LoVo (cell line): ENCODE data around the gene SIK2.

ENCODE experiments used
- DNase-seq: peaks from one replicate; pipeline ENCODE4 v3.0.0-alpha.2; 2016; ENCODE audit warnings: low spot score

The SIK2 gene

DNA sequence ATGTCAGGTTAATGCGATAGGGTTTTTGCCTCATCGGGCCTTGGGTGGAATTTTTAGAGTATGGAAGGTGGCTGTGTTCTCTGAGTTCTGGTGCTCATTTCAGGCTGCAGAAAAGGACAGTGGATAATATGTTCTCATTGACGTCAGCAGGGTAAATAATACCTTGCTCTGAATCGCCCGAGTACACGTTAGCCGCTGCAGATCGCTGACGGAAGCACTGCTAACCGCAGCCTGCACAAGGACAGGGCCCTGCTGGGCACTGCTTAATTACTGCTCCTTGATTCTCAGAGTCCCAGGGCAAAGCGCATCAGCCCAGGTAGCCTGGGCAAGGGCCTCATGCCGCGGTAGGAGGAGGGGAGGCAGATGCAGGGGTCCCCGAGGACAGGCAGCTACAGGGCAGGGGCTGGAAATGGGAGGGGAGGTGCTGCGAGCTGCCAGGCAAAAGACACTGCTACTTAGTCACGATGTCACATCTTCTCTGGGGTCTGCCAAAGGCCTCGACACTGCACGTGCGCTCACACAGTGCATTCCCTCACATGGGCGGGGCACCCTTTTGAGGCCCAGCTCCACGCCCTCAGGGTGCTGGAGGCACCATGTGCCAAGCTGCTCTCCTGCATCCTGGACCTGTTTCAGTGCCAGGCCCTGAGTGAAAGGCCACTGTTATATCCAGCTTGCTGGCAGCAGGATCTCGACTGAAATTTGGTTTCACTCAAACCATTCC lies 128.8 kb downstream of the SIK2 start:
- DNase-seq = peak; percentile 9

DNA sequence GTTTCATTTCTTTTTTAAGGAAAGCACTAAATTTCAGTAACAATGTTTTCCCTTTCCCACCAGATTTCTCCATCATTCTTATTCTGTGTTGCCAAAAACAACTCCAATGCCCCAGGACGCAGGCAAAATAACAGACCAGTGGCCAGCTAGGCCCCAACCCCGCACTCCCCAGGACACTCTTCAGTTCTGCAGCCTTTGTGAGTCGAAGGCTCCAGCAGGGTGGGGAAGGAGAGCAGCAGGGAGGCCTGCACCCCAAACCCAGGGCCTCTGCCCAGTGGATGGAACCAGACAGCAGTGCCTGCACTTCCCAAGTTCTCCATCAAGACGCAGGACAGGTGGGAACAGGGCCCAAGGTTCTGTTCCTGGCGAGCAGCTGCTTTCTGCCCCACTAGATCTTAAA lies 129.6 kb downstream of the SIK2 start:
- no peak for DNase-seq

GRCh38 chr11:111733016-111733415 lies 130.8 kb downstream of the SIK2 start:
- no peak for DNase-seq

- no peak for DNase-seq
These were observed 131.4 kb downstream of the SIK2 start for GRCh38 chr11:111733611-111734088.

DNA sequence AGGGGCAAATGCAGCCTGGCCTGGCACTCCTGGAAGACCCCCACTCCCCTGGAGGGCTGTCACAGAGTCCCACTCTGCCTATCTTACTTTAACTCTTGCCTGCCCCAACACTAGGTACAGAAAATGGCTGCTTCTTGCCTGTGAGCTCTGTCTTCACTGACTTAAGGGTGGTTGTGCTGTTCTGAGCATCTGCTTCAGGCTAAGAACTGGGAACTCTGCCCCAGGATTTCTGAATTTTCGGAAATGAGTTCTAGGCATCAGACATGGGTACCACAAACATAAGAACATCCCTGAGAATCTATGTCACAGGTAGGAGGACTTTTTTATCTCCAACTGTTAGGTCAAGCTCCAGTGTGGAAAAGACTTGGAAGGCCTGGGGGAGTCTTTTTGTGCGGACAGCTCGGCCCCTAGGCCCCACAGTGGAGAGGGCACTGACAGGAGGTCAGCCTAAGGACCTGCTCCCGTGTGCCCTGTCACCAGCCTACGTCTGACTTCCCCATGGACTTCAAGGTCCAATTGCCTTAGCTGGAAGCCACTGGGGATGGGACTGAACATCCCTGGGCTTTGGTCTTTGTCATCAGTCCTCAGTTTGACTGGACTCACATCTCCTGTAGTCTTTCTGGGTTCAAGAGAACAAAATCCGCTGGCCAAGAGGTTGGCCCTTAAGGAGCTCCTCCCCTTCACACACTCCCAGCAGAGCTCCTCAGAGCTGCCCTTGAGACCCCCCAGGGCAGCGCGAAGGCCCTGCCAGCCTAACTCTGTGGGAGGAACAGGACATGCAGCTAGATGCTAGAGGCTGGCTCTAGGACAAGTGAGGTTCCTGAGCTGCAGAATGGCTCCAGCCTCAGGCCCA lies 132.1 kb downstream of the SIK2 start:
- DNase-seq = no peak

DNA sequence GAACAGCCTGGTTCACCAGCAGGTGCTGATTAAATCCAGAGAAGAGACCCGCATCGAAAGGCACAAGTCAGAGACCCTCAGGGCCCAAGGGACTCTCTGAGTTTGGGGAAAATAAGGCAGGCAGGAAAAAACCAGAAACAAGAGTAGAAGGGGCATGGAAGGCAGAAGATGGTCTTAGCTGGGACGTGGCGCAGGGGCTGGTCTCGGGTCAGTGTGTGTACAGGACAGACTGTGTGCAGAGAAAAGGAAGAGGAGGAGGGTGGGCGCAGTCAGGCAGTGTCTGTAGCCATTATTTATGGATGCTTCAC lies 132.7 kb downstream of the SIK2 start:
- no peak for DNase-seq

DNA sequence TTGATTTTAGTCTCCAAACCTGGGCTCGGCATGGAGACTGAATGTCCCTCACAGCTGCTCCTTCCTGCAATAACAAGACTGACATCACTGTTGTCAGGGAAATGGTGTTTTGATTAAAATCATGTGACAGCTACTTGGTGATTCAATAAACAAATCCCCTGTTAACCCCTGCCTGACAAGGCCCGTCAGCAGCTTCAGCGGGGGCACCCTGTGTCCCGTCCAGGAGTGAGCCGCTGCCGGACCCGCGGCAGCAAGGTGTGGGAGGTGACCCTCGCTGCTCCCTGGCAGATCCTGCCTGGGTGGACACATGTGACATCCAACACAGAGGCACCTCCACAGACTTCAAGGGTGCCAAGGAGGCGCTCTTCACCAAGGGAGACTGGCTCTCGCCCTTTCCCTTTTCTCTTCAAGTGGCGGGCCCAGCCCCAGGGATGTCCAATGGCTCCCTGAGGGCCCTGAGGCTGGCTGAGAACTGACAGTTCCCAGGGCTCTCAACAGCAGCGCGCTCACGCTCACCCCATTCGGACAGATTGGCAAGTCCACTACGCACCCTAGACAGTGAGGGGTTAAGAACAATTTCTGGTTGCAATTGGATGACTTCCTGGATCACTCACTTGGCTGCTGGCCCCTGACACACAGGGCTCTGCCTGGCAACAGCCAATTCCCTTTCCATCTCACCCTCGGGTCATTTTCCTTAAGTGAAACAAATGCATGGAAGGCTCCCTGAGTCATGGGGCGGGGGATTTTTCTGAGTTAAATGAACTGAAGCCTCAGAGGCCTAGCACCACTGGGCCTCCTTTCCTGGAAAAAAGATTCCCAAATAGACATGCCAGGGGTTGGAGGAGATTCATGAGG lies 133.2 kb downstream of the SIK2 start:
- peak; percentile 3 for DNase-seq

DNA sequence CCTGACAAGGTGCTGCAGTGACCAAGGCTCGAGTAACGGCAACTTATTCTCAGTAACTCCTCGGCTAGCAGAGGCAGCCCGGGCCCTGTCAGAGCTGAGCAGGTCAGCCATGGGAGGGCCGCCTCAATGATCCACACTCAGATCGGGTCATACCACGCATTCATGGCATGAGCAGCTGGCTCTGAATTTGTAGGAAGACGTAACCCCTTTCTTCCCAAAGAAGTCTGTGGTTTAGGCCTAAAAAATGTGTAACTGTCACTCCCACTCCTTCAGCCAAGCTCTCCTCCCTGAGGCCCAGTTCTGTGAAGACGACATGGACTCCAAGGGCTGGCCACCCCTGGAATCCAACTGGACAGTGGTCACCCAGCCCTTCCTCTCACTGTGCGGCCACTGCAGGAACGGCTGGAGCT lies 133.9 kb downstream of the SIK2 start:
- no peak for DNase-seq

GRCh38 chr11:111736621-111737443 lies 134.6 kb downstream of the SIK2 start:
- no peak for DNase-seq

GRCh38 chr11:111737444-111738210 lies 135.4 kb downstream of the SIK2 start:
- no peak for DNase-seq

DNA sequence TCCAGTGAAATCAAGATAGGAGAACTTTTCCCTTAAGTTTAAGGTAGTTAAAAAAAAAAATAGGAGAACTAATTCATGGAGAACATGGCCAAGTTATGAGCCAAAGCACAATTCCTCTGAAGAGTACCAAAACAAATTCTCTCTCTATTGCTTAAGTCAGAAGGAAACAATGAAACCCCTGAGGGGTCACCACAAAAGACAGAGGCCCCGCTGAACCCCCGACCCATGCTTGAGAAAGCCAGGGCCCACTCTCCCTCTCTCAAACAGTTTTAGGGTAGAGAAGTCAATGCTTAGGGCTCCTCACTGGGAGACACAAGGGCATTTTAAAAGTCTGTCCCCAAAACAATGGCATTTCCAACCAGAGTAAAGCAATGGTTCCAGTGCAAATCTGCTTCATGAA lies 137.1 kb downstream of the SIK2 start:
- DNase-seq = no peak

GRCh38 chr11:111741751-111742150 lies 139.5 kb downstream of the SIK2 start:
- DNase-seq = no peak

DNA sequence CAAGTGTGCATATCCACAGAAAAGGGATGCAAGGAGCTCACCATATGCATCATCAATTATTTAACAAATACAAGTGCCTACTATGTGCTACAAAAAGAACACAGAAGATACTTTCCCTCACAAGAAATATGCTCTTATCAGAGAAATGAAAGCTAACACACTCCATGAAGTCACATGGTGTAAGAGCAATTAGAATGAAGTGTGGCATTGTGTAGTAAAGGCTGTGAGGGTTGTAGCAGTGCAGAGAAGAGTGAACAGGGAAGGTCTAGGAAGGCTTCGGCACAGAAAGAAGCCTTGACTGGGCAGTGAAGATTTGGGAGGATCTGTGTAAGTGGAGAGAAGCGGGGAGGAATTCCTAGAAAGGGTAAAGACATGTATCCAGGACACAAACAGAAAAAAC lies 141.5 kb downstream of the SIK2 start:
- DNase-seq = no peak

- DNase-seq = no peak
These were observed 143.7 kb downstream of the SIK2 start for GRCh38 chr11:111745719-111746504.

- no peak for DNase-seq
These were observed 146.0 kb downstream of the SIK2 start for GRCh38 chr11:111748035-111748804.

- DNase-seq = no peak
These were observed 147.4 kb downstream of the SIK2 start for GRCh38 chr11:111749646-111750045.

DNA sequence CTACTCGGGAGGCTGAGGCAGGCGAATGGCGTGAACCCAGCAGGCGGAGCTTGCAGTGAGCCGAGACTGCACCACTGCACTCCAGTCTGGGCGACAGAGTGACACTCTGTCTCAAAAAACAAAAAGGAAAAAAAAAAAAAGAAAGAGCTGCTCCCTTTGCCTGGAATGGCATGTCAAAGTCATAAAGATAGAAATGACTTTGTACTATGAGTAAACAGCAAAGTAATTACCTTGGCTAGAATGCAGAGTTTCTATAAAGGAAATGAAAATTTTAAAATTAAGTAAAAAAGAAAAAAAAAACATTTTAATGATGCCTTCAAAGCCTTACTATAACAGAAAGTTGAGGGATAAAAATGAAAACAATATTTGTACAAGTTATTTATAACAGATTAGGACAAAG lies 153.8 kb downstream of the SIK2 start:
- no peak for DNase-seq

GRCh38 chr11:111759376-111759775 lies 157.1 kb downstream of the SIK2 start:
- no peak for DNase-seq

- no peak for DNase-seq
These were observed 157.6 kb downstream of the SIK2 start for GRCh38 chr11:111759778-111760407.
